GM12878 (cell line): ENCODE data around the gene MX1. TPM values are rescaled to one million over a fixed set of nuclear protein-coding genes. Genes with fewer than 3 reads are reported as not detected.

Experiments
- BMI1 ChIP-seq: fragments of 450-650 bp; IDR thresholded peaks from 2 replicates; pipeline ENCODE4 v1.6.1; 2016; ENCODE audit warnings: mild to moderate bottlenecking, moderate library complexity, borderline replicate concordance
- CBX5 ChIP-seq: sonication (generic); IDR thresholded peaks from 2 replicates; pipeline ENCODE4 v1.6.1; 2016; ENCODE audit warnings: low read depth, moderate library complexity, mild to moderate bottlenecking, inconsistent platforms
- CHD4 ChIP-seq: fragments of 200-600 bp; sonication (generic); IDR thresholded peaks from 2 replicates; pipeline ENCODE4 v1.6.1; 2016; ENCODE audit warnings: mild to moderate bottlenecking
- ETV6 ChIP-seq, 2 experiments: fragments of 450-650 bp in 1 of 2; IDR thresholded peaks in 1 of 2; conservative IDR thresholded peaks in 1 of 2; 2 replicates each; pipeline ENCODE4 v1.6.1; 2014; ENCODE audit warnings: antibody characterized with exemption in 1 of 2, borderline replicate concordance in 1 of 2, low read depth in 1 of 2, mild to moderate bottlenecking in 1 of 2, moderate library complexity in 1 of 2
- GATAD2B ChIP-seq: fragments of 450-650 bp; conservative IDR thresholded peaks from 2 replicates; pipeline ENCODE4 v1.6.1; 2017; ENCODE audit warnings: low read depth, mild to moderate bottlenecking, moderate library complexity
- KLF5 ChIP-seq: fragments of 450-650 bp; IDR thresholded peaks from 2 replicates; pipeline ENCODE4 v1.6.1; 2014; ENCODE audit warnings: mild to moderate bottlenecking; ENCODE audit not compliant: partially characterized antibody
- MEF2B ChIP-seq: fragments of 450-650 bp; IDR thresholded peaks from 2 replicates; pipeline ENCODE4 v1.6.1; 2018; ENCODE audit warnings: mild to moderate bottlenecking, moderate library complexity; ENCODE audit not compliant: partially characterized antibody, poor library complexity, severe bottlenecking
- MYC ChIP-seq: IDR thresholded peaks from 2 replicates; pipeline ENCODE4 v1.6.1; 2011; ENCODE audit warnings: mild to moderate bottlenecking, low read length, moderate library complexity, inconsistent platforms; ENCODE audit not compliant: insufficient read depth, insufficient replicate concordance, insufficient read length, severe bottlenecking
- NBN ChIP-seq: fragments of 450-650 bp; IDR thresholded peaks from 2 replicates; pipeline ENCODE4 v1.6.1; 2016
- NRF1 ChIP-seq: conservative IDR thresholded peaks from 2 replicates; pipeline ENCODE4 v1.6.1; 2011; ENCODE audit warnings: mild to moderate bottlenecking, low read depth, low read length, improper control_type of control experiment
- POLR2A ChIP-seq: IDR thresholded peaks from 2 replicates; pipeline ENCODE4 v1.6.1; 2011; ENCODE audit warnings: low read depth, mild to moderate bottlenecking, low read length
- RBBP5 ChIP-seq: fragments of 200-600 bp; sonication (generic); conservative IDR thresholded peaks from 2 replicates; pipeline ENCODE4 v1.6.1; 2016
- RUNX3 ChIP-seq: IDR thresholded peaks from 2 replicates; pipeline ENCODE4 v1.6.1; 2012; ENCODE audit warnings: low read length, inconsistent platforms
- SMAD1 ChIP-seq: fragments of 450-650 bp; IDR thresholded peaks from 2 replicates; pipeline ENCODE4 v1.6.1; 2018; ENCODE audit warnings: mild to moderate bottlenecking, low read depth; ENCODE audit not compliant: partially characterized antibody
- SMARCA5 ChIP-seq: fragments of 450-650 bp; IDR thresholded peaks from 2 replicates; pipeline ENCODE4 v1.6.1; 2017; ENCODE audit warnings: mild to moderate bottlenecking
- TCF12 ChIP-seq: IDR thresholded peaks from 2 replicates; pipeline ENCODE4 v1.6.1; 2011; ENCODE audit warnings: low read depth, mild to moderate bottlenecking, low read length
- YY1 ChIP-seq: IDR thresholded peaks from 2 replicates; pipeline ENCODE4 v1.6.1; 2011; ENCODE audit warnings: low read depth, mild to moderate bottlenecking, low read length
- ZNF207 ChIP-seq: fragments of 450-650 bp; IDR thresholded peaks from 2 replicates; pipeline ENCODE4 v1.6.1; 2014; ENCODE audit warnings: antibody characterized with exemption, mild to moderate bottlenecking, borderline replicate concordance
- ZNF274 ChIP-seq: IDR thresholded peaks from one replicate; pipeline ENCODE4 v1.8.0; 2011; ENCODE audit not compliant: insufficient read length, insufficient read depth
- ZNF384 ChIP-seq: IDR thresholded peaks from 2 replicates; pipeline ENCODE4 v1.6.1; 2012; ENCODE audit warnings: low read depth, mild to moderate bottlenecking, low read length, improper control_type of control experiment, borderline replicate concordance
- ZNF622 ChIP-seq: fragments of 450-650 bp; IDR thresholded peaks from 2 replicates; pipeline ENCODE4 v1.6.1; 2017; ENCODE audit warnings: mild to moderate bottlenecking, inconsistent platforms
- polyA plus RNA-seq, 11 experiments: library from polyadenylated mRNA; depleted of rRNA in 4 of 11; unstranded in 6 of 11; stranded (reverse) in 5 of 11; fragments of >200 nt; fragmentation: Nextera tagmentation in 4 of 11; fragmentation: Illumina TruSeq in 1 of 11; extraction: Ambion mirVana in 4 of 11; extraction: Trizol in 1 of 11; gene quantifications; 1 replicate in 1 of 11; 2 replicates in 10 of 11; pipeline versions ENCODE4 v1.2.1 to v1.2.3, GENCODE V29; 2011 to 2016; ENCODE audit warnings: inconsistent platforms in 2 of 11, missing spikeins in 2 of 11, low read depth in 1 of 11
- total RNA-seq, 4 experiments: library from RNA; depleted of rRNA in 3 of 4; stranded (reverse); fragments of >200 nt in 3 of 4; fragmentation: Illumina TruSeq in 1 of 4; extraction: Trizol in 1 of 4; gene quantifications; 2 replicates each; pipeline versions ENCODE4 v1.2.1 to v1.2.3, GENCODE V29; 2013 to 2021
- TF ChIP-seq, protein P1 (sequence below): IDR thresholded peaks from 2 replicates; pipeline ENCODE4 v1.6.1; 2012; ENCODE audit warnings: low read depth, low read length, improper control_type of control experiment
- TF ChIP-seq, protein P2 (sequence below): fragments of 450-650 bp; IDR thresholded peaks from 2 replicates; pipeline ENCODE4 v1.6.1; 2017; ENCODE audit warnings: mild to moderate bottlenecking, moderate library complexity
- TF ChIP-seq, protein P3 (sequence below): IDR thresholded peaks from 2 replicates; pipeline ENCODE4 v1.6.1; 2012; ENCODE audit warnings: low read length, inconsistent platforms
- TF ChIP-seq, protein P4 (sequence below): IDR thresholded peaks from 2 replicates; pipeline ENCODE4 v1.6.1; 2011; ENCODE audit warnings: low read depth, low read length, improper control_type of control experiment, borderline replicate concordance

The MX1 gene
- total and polyA plus RNA-seq, 10 of the 15 experiments (the other 5 are each of a cell fraction or from before 2014, with no cell fraction given): 75.9 to 385 (median 302) TPM

DNA sequence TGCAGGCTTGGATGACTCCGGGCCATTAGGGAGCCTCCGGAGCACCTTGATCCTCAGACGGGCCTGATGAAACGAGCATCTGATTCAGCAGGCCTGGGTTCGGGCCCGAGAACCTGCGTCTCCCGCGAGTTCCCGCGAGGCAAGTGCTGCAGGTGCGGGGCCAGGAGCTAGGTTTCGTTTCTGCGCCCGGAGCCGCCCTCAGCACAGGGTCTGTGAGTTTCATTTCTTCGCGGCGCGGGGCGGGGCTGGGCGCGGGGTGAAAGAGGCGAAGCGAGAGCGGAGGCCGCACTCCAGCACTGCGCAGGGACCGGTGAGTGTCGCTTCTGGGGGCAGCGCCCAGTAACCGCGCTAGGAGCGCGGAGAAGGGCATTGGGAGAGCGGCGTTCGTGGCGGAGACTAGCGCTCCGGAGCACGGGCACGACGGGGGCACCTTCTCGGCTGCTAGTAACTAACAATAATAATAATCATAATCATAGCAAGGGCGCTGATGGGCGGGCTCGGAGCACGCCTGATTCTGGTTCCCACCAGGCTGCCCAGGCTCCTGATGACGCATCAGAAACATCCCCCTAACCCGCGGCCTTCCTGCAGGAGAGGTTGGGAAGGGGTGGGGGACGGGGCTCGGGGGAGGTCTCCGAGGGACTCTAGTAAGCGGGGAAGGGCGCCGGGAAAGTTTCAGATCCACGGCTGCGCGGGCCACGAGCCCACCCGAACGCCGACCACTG lies at the start of gene MX1 (continued):
- TF ChIP-seq, protein P1, sequence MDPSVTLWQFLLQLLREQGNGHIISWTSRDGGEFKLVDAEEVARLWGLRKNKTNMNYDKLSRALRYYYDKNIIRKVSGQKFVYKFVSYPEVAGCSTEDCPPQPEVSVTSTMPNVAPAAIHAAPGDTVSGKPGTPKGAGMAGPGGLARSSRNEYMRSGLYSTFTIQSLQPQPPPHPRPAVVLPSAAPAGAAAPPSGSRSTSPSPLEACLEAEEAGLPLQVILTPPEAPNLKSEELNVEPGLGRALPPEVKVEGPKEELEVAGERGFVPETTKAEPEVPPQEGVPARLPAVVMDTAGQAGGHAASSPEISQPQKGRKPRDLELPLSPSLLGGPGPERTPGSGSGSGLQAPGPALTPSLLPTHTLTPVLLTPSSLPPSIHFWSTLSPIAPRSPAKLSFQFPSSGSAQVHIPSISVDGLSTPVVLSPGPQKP: no peak
- TF ChIP-seq MEF2B (no peak), POLR2A (peak; percentile 93), SMAD1 (peak; percentile 40), ZNF622 (no peak), RBBP5 (no peak), NBN (peak; percentile 73; the same call in 1 of the 2 replicates), NRF1 (no peak), ZNF207 (no peak), SMARCA5 (no peak), BMI1 (no peak), GATAD2B (no peak; the same call in 1 of the 2 replicates), RUNX3 (peak; percentile 49), YY1 (peak; percentile 70; the same call in 1 of the 2 replicates), ZNF274 (no peak), CBX5 (no peak), TCF12 (peak; percentile 87; the same call in 1 of the 2 replicates), ETV6 (conservative IDR thresholded peaks at IDR 0.05 in 1 of 2, IDR thresholded peaks at IDR 0.05 in 1 of 2; ENCODE audit: borderline replicate concordance in 1 of 2, low read depth in 1 of 2) (no peak), MYC (peak; percentile 38), ZNF384 (no peak), CHD4 (no peak), KLF5 (peak; percentile 36)
- TF ChIP-seq, protein P2, sequence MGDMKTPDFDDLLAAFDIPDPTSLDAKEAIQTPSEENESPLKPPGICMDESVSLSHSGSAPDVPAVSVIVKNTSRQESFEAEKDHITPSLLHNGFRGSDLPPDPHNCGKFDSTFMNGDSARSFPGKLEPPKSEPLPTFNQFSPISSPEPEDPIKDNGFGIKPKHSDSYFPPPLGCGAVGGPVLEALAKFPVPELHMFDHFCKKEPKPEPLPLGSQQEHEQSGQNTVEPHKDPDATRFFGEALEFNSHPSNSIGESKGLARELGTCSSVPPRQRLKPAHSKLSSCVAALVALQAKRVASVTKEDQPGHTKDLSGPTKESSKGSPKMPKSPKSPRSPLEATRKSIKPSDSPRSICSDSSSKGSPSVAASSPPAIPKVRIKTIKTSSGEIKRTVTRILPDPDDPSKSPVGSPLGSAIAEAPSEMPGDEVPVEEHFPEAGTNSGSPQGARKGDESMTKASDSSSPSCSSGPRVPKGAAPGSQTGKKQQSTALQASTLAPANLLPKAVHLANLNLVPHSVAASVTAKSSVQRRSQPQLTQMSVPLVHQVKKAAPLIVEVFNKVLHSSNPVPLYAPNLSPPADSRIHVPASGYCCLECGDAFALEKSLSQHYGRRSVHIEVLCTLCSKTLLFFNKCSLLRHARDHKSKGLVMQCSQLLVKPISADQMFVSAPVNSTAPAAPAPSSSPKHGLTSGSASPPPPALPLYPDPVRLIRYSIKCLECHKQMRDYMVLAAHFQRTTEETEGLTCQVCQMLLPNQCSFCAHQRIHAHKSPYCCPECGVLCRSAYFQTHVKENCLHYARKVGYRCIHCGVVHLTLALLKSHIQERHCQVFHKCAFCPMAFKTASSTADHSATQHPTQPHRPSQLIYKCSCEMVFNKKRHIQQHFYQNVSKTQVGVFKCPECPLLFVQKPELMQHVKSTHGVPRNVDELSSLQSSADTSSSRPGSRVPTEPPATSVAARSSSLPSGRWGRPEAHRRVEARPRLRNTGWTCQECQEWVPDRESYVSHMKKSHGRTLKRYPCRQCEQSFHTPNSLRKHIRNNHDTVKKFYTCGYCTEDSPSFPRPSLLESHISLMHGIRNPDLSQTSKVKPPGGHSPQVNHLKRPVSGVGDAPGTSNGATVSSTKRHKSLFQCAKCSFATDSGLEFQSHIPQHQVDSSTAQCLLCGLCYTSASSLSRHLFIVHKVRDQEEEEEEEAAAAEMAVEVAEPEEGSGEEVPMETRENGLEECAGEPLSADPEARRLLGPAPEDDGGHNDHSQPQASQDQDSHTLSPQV: no peak
- TF ChIP-seq, protein P3, sequence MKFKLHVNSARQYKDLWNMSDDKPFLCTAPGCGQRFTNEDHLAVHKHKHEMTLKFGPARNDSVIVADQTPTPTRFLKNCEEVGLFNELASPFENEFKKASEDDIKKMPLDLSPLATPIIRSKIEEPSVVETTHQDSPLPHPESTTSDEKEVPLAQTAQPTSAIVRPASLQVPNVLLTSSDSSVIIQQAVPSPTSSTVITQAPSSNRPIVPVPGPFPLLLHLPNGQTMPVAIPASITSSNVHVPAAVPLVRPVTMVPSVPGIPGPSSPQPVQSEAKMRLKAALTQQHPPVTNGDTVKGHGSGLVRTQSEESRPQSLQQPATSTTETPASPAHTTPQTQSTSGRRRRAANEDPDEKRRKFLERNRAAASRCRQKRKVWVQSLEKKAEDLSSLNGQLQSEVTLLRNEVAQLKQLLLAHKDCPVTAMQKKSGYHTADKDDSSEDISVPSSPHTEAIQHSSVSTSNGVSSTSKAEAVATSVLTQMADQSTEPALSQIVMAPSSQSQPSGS: no peak
- TF ChIP-seq, protein P4, sequence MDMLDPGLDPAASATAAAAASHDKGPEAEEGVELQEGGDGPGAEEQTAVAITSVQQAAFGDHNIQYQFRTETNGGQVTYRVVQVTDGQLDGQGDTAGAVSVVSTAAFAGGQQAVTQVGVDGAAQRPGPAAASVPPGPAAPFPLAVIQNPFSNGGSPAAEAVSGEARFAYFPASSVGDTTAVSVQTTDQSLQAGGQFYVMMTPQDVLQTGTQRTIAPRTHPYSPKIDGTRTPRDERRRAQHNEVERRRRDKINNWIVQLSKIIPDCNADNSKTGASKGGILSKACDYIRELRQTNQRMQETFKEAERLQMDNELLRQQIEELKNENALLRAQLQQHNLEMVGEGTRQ: no peak
